ENCODE measurements around the gene CELF3.

DNA sequence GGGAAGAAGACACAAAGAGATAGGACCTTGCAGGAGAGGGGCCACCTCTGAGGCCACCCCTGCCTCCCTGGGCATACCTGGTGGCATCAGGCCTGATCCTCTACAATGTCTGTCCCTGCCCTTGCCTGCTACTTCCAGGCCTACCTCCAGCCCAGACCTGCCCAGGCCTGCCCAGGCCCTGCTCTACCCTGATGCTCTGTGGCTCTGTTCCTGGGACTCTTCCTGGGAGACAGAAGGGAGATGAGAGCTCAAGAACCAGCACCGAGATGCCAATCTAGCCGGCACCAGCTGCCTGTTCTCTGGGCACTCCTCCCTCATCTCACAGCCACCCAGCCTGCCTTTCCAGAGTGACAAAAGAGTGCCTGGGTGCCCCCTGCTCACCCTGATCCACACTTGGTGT lies 2.7 kb downstream of the CELF3 start:
- TF ChIP-seq, protein P1, sequence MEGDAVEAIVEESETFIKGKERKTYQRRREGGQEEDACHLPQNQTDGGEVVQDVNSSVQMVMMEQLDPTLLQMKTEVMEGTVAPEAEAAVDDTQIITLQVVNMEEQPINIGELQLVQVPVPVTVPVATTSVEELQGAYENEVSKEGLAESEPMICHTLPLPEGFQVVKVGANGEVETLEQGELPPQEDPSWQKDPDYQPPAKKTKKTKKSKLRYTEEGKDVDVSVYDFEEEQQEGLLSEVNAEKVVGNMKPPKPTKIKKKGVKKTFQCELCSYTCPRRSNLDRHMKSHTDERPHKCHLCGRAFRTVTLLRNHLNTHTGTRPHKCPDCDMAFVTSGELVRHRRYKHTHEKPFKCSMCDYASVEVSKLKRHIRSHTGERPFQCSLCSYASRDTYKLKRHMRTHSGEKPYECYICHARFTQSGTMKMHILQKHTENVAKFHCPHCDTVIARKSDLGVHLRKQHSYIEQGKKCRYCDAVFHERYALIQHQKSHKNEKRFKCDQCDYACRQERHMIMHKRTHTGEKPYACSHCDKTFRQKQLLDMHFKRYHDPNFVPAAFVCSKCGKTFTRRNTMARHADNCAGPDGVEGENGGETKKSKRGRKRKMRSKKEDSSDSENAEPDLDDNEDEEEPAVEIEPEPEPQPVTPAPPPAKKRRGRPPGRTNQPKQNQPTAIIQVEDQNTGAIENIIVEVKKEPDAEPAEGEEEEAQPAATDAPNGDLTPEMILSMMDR (IDR thresholded peaks at IDR 0.05; ENCODE audit: low read depth, low read length): no peak
- no peak for TF ChIP-seq EZH2phosphoT487 (IDR thresholded peaks at IDR 0.05; ENCODE audit: low read depth)

Measured in OCI-LY3 (cell line).